ENCODE measurements around the gene LOXL3. TPM values are rescaled to one million over a fixed set of nuclear protein-coding genes. Genes with fewer than 3 reads are reported as not detected.

LOXL3 gene
- total and polyA plus RNA-seq, 2 of the 8 experiments (the other 6 are each of a cell fraction or from before 2014, with no cell fraction given): 22.4 to 27.2 TPM

DNA sequence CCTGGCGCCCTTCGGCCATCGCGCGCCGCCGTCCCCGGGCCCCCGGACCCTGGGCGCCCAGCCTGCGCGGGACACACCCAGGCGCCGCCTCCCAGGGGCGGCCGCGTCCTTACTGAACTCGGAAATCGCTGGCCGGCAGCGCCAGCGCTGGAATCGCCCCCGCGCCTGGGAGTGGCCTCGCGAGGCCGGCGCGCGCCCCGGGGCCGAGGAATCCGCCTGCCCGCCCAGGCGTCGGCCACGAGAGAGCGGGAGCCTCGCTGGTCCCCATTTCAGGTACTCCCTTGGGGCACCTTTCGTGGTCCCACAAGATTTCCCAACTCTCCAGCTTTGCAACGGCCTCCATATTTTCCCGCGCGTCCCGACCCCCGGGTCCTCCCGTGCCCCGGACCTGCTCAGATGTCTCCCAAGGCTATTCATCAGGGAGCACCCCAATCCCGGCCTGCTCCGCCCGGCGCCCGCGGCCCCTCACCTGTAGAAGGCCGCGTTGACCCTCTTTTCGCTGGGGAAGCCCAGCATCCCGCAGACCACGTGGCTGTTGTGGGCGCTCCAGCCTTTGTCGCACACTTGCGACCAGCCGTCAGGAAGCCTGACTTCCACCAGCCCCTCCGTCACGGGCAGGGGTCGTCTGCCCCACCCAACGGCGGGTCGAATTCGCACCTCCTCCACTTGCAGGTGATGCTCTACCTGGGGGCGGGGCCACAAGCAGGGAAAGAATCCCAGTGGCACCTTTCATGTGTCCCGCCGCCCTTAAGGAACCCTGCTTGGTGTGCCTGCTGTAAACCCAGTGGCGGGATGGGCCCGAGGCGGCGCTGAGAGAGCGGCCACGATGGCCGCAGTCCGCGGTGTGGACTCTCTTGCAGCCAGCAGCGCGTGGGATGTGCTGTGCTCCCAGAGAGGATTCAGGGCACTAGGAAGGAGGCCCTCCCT is 4.6 kb downstream of the LOXL3 start:
- FAIRE-seq: no peak
- Histone ChIP-seq H4K20me1 (replicated peaks in 1 of 2; ENCODE audit: control insufficient read depth in 1 of 2, insufficient read depth in 2 of 2, low read length in 2 of 2) (peaks cover under 1 to 5% of the 10 kb centered on the region in 2 experiments), H3K14ac (ENCODE audit: insufficient read length) (no peak overlapping the region), H2BK15ac (ENCODE audit: low read length) (peak overlapping the region; percentile 12; the same call in 1 of the 2 replicates), H3K18ac (ENCODE audit: extremely low read depth, low read length) (peak overlapping the region; percentile 79), H3K23ac (ENCODE audit: insufficient read length) (no peak overlapping the region), H2BK120ac (replicated peaks; ENCODE audit: low read depth, low read length) (no peak overlapping the region), H2BK20ac (ENCODE audit: low read length) (no peak overlapping the region), H3K27me3 (replicated peaks in 1 of 4; ENCODE audit: control insufficient read depth in 3 of 4, extremely low read depth in 1 of 4, insufficient read depth in 3 of 4, low read length in 3 of 4) (peaks cover 4 to 59% (median 28%) of the 10 kb centered on the region in 4 experiments), H3K4ac (replicated peaks; ENCODE audit: insufficient read length, low read depth, low read length) (no peak overlapping the region), H2AFZ (ENCODE audit: low read length) (peak overlapping the region; percentile 37; the same call in 1 of the 2 replicates), H3K56ac (replicated peaks; ENCODE audit: insufficient read length, low read depth, low read length) (peak overlapping the region; percentile 23), H3K4me3 (ENCODE audit: extremely low read depth in 1 of 4, insufficient read depth in 2 of 4, low read depth in 3 of 4, low read length in 4 of 4) (peak overlapping the region; percentile 62 to 90 (median 71)), H3K4me2 (ENCODE audit: insufficient read depth in 1 of 2, low read depth in 2 of 2, low read length in 2 of 2) (peak overlapping the region; percentile 77 to 84), H4K8ac (ENCODE audit: extremely low read depth, insufficient read depth, low read length) (peak overlapping the region; percentile 96), H4K91ac (replicated peaks; ENCODE audit: insufficient read length, low read length) (no peak overlapping the region), H3K9ac (replicated peaks in 1 of 4; ENCODE audit: extremely low read depth in 1 of 4, low read depth in 3 of 4, low read length in 3 of 4) (peak overlapping the region; percentile 45 to 89 (median 74); a peak in 6 of 7 replicates), H3K79me1 (ENCODE audit: low read depth, low read length) (no peaks in the 10 kb centered on the region; the same call in 1 of the 2 replicates), H3K4me1 (replicated peaks in 1 of 4; ENCODE audit: control insufficient read depth in 3 of 4, insufficient read depth in 4 of 4, low read length in 3 of 4) (peaks cover 5 to 18% (median 7%) of the 10 kb centered on the region in 4 experiments), H3K23me2 (ENCODE audit: low read depth, low read length) (peaks cover 18% of the 10 kb centered on the region), H2BK12ac (ENCODE audit: low read depth, low read length) (no peak overlapping the region), H3K36me3 (ENCODE audit: control insufficient read depth in 2 of 4, insufficient read depth in 4 of 4, low read length in 3 of 4) (0 out of 8 replicates have a peak, but pooled peaks cover 0 to 3% (median 0%) of the 10 kb centered on the region in 4 experiments), H3K79me2 (ENCODE audit: control insufficient read depth in 1 of 2, insufficient read depth in 2 of 2, low read length in 2 of 2) (no peaks in the 10 kb centered on the region), H3K27ac (ENCODE audit: low read depth, low read length) (peak overlapping the region; percentile 11; the same call in 1 of the 2 replicates), H2BK5ac (ENCODE audit: low read depth, low read length) (no peak overlapping the region), H3K9me3 (ENCODE audit: insufficient read depth in 2 of 2, low read depth in 1 of 2, low read length in 1 of 2) (no peaks in the 10 kb centered on the region), H2AK5ac (ENCODE audit: low read depth, low read length) (peak overlapping the region; percentile 84; the same call in 1 of the 2 replicates), H4K5ac (ENCODE audit: insufficient read length, low read depth, low read length) (no peak overlapping the region)
- peak in 1 of 2 experiments; percentile 87 for DNase-seq (ENCODE audit: low read depth in 1 of 2, low spot score in 2 of 2)
- 1% methylated on average over 67 of the region's 85 CpGs; no CpG with 5 or more reads in 1 of the 2 experiments for WGBS, 2 experiments (ENCODE audit: extremely low coverage in 1 of 2, insufficient coverage in 1 of 2, insufficient read length in 1 of 2, insufficient replicate concordance in 2 of 2, low coverage in 1 of 2, low lambda C conversion rate in 2 of 2, missing lambda C conversion rate in 1 of 2)
- CTCF ChIA-PET (ENCODE audit: partially characterized antibody): interaction anchor here (0.7 to 2.8 kb wide), 7 partner anchors 7 to 45 kb away, joined by 3 to 12 read pairs (median 3); no protein-coding TSS in a partner anchor
- POLR2A ChIA-PET (ENCODE audit: partially characterized antibody): interaction anchor here (1.0 to 2.9 kb wide), 10 partner anchors 9 to 77 kb away, joined by 3 to 17 read pairs (median 4); partner anchors contain the start of genes AUP1, CCDC142, HTRA2 and LBX2
- TF ChIP-seq RFX5 (IDR thresholded peaks at IDR 0.05; ENCODE audit: borderline replicate concordance, low read depth, low read length) (no peak), TAF7 (optimal IDR thresholded peaks at IDR 0.05; ENCODE audit: borderline replicate concordance, low read depth, low read length) (peak; percentile 42), SAP30 (IDR thresholded peaks at IDR 0.05; ENCODE audit: insufficient read depth, insufficient replicate concordance, low read length) (peak; percentile 67), CBX5 (IDR thresholded peaks at IDR 0.05; ENCODE audit: low read depth, low read length) (no peak), NANOG (IDR thresholded peaks at IDR 0.05; ENCODE audit: insufficient read depth, low read depth, low read length, poor library complexity, severe bottlenecking) (no peak), POLR2AphosphoS5 (IDR thresholded peaks at IDR 0.05; ENCODE audit: low read depth, low read length) (peak; percentile 82; the same call in 1 of the 2 replicates), PHF8 (conservative IDR thresholded peaks at IDR 0.05; ENCODE audit: low read depth, low read length) (peak; percentile 71; the same call in 1 of the 2 replicates), KDM4A (IDR thresholded peaks at IDR 0.05; ENCODE audit: low read depth, low read length, severe bottlenecking) (peak; percentile 92), GABPA (IDR thresholded peaks at IDR 0.05; ENCODE audit: borderline replicate concordance, insufficient read depth, low read length) (no peak)
